Nephron progenitor cell (in vitro differentiated cells): ENCODE results near the gene SSH3.

Experiments
- DNase-seq: peaks from one replicate; pipeline ENCODE4 v3.0.0; 2021
- H3K27ac Mint-ChIP-seq: 2 replicates; pipeline ENCODE4 v1.8.0; 2021; ENCODE audit warnings: mild to moderate bottlenecking, moderate library complexity, mixed read lengths
- H3K27me3 Mint-ChIP-seq: 2 replicates; pipeline ENCODE4 v1.8.0; 2021; ENCODE audit warnings: mild to moderate bottlenecking, low read depth, mixed read lengths; ENCODE audit not compliant: poor library complexity
- H3K36me3 Mint-ChIP-seq: 2 replicates; pipeline ENCODE4 v1.8.0; 2021; ENCODE audit warnings: low read depth, mixed read lengths
- H3K4me1 Mint-ChIP-seq: 2 replicates; pipeline ENCODE4 v1.8.0; 2021; ENCODE audit warnings: mixed read lengths
- H3K4me3 Mint-ChIP-seq: 2 replicates; pipeline ENCODE4 v1.8.0; 2021; ENCODE audit warnings: mild to moderate bottlenecking, moderate library complexity, mixed read lengths
- H3K9me3 Mint-ChIP-seq: 2 replicates; pipeline ENCODE4 v1.8.0; 2021; ENCODE audit warnings: mild to moderate bottlenecking, moderate library complexity, mixed read lengths
- CTCF ChIP-seq: fragments of 200-600 bp; sonication (generic); IDR thresholded peaks from 2 replicates; pipeline ENCODE4 v1.5.0; 2021; ENCODE audit warnings: antibody characterized with exemption

The SSH3 gene

GRCh38 chr11:67306769-67307544 is 3.6 kb downstream of the SSH3 start:
- H3K27me3 Mint-ChIP-seq = peaks cover 10% of the 10 kb centered on the region
- no peak overlapping the region for H3K4me3 Mint-ChIP-seq
- DNase-seq = no peak
- H3K9me3 Mint-ChIP-seq = no peaks in the 10 kb centered on the region
- no peak overlapping the region for H3K27ac Mint-ChIP-seq
- no peaks in the 10 kb centered on the region for H3K36me3 Mint-ChIP-seq
- no peak for TF ChIP-seq CTCF
- peaks cover 19% of the 10 kb centered on the region for H3K4me1 Mint-ChIP-seq

- H3K36me3 Mint-ChIP-seq = no peaks in the 10 kb centered on the region
- peaks cover 13% of the 10 kb centered on the region for H3K4me1 Mint-ChIP-seq
- no peak for TF ChIP-seq CTCF
- no peak overlapping the region for H3K27ac Mint-ChIP-seq
- DNase-seq = no peak
- H3K27me3 Mint-ChIP-seq = peaks cover 10% of the 10 kb centered on the region
- no peaks in the 10 kb centered on the region for H3K9me3 Mint-ChIP-seq
- H3K4me3 Mint-ChIP-seq = no peak overlapping the region
These were observed 4.2 kb downstream of the SSH3 start for GRCh38 chr11:67307545-67308001.

GRCh38 chr11:67308031-67308866 is 4.9 kb downstream of the SSH3 start:
- Mint-ChIP-seq H3K4me3 (no peak overlapping the region), H3K27ac (no peak overlapping the region), H3K4me1 (peaks cover 10% of the 10 kb centered on the region), H3K9me3 (no peaks in the 10 kb centered on the region), H3K27me3 (peaks cover 10% of the 10 kb centered on the region), H3K36me3 (no peaks in the 10 kb centered on the region)
- no peak for DNase-seq
- TF ChIP-seq CTCF = no peak

- peaks cover 10% of the 10 kb centered on the region for H3K27me3 Mint-ChIP-seq
- H3K9me3 Mint-ChIP-seq = no peaks in the 10 kb centered on the region
- no peak for TF ChIP-seq CTCF
- H3K4me3 Mint-ChIP-seq = no peak overlapping the region
- H3K27ac Mint-ChIP-seq = no peak overlapping the region
- peaks cover 11% of the 10 kb centered on the region for H3K4me1 Mint-ChIP-seq
- H3K36me3 Mint-ChIP-seq = no peaks in the 10 kb centered on the region
- no peak for DNase-seq
These were observed 5.8 kb downstream of the SSH3 start for GRCh38 chr11:67309166-67309565.

GRCh38 chr11:67309661-67310061 is 6.3 kb downstream of the SSH3 start:
- H3K4me3 Mint-ChIP-seq = no peak overlapping the region
- DNase-seq = no peak
- no peak for TF ChIP-seq CTCF
- H3K36me3 Mint-ChIP-seq = no peaks in the 10 kb centered on the region
- no peak overlapping the region for H3K27ac Mint-ChIP-seq
- no peaks in the 10 kb centered on the region for H3K9me3 Mint-ChIP-seq
- H3K4me1 Mint-ChIP-seq = peaks cover 10% of the 10 kb centered on the region
- peaks cover 13% of the 10 kb centered on the region for H3K27me3 Mint-ChIP-seq
